Measurements from ENCODE around the gene SPEM1. TPM values are rescaled to one million over a fixed set of nuclear protein-coding genes. Genes with fewer than 3 reads are reported as not detected.
A peak's percentile ranks its signal among the peaks of the same experiment; 100 is the strongest.

Gene SPEM1
- total and polyA plus RNA-seq, 12 donors: not detected

- DNase-seq (no peak), ATAC-seq (peak in 1 of 8 donors; percentile 6)
- Histone ChIP-seq H3K27ac (no peak overlapping the region), H3K4me3 (no peak overlapping the region), H3K27me3 (no peaks in the 10 kb centered on the region), H3K9me3 (no peaks in the 10 kb centered on the region), H3K4me1 (no peaks in the 10 kb centered on the region), H3K36me3 (no peaks in the 10 kb centered on the region)
- intact Hi-C loops (cut with DNase I): no loop called here
- no peak for TF ChIP-seq CTCF (IDR thresholded peaks at IDR 0.05)
- 94% methylated on average over 33 of the region's 33 CpGs for WGBS, 2 donors
Measured at GRCh38 chr17:7426203-7426863, 6.2 kb downstream of the SPEM1 start.

GRCh38 chr17:7426896-7427489, 6.9 kb downstream of the SPEM1 start:
- intact Hi-C loops (cut with DNase I): no loop called here
- no peak overlapping the region for H3K4me3 ChIP-seq
- H3K27me3 ChIP-seq: no peaks in the 10 kb centered on the region
- WGBS, 2 donors: 92 to 93% methylated on average over 29 of the region's 29 CpGs
- no peaks in the 10 kb centered on the region for H3K9me3 ChIP-seq
- no peak for TF ChIP-seq CTCF (IDR thresholded peaks at IDR 0.05)
- H3K4me1 ChIP-seq: no peaks in the 10 kb centered on the region
- no peak for DNase-seq
- peak in 2 of 8 donors; percentile 13 to 18 for ATAC-seq
- H3K36me3 ChIP-seq: no peaks in the 10 kb centered on the region
- H3K27ac ChIP-seq: no peak overlapping the region

GRCh38 chr17:7427549-7427948, 7.4 kb downstream of the SPEM1 start:
- WGBS, 2 donors: 89 to 90% methylated on average over 7 of the region's 7 CpGs
- no peak for TF ChIP-seq CTCF (IDR thresholded peaks at IDR 0.05)
- Histone ChIP-seq H3K4me3 (no peak overlapping the region), H3K36me3 (no peaks in the 10 kb centered on the region), H3K27me3 (no peaks in the 10 kb centered on the region), H3K9me3 (no peaks in the 10 kb centered on the region), H3K4me1 (no peaks in the 10 kb centered on the region), H3K27ac (no peak overlapping the region)
- intact Hi-C loops (cut with DNase I): no loop called here
- no peak for DNase-seq
- ATAC-seq: no peak

DNA sequence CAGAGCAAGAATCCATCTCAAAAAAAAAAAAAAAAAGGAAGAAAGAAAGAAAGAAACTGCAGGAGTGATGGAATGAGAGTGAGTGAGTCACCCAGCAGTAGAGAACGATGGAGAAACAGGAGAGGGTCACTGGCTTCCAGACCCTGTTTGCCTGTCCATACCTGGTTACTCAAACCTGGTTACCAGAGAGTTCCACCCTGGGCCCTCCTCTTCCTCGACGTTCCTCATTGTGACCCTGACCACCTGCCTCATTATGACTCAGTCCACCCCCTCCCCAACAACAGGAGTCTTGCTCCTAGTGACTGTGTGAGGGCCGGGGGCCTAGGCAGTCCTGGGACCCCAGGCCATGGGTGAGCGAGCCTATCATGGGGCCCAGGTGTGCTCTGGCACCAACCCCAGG, 8.4 kb downstream of the SPEM1 start, which contains the start of gene SPEM3:
TSS of gene SPEM3 (plus strand) at position 301 of the 400 bp plus-strand sequence. CDS start at position 347, 46 bp downstream.
- WGBS, 2 donors: 68 to 73% methylated on average over 5 of the region's 5 CpGs
- Histone ChIP-seq H3K27me3 (no peaks in the 10 kb centered on the region), H3K4me3 (no peak within 1 kb of the TSS), H3K36me3 (no peaks in the 10 kb centered on the region), H3K27ac (no peak within 1 kb of the TSS), H3K4me1 (no peaks in the 10 kb centered on the region), H3K9me3 (no peaks in the 10 kb centered on the region)
- intact Hi-C loops (cut with DNase I): no loop called here
- ATAC-seq (no peak), DNase-seq (no peak)
- TF ChIP-seq CTCF (IDR thresholded peaks at IDR 0.05): no peak

All from heart right ventricle (tissue), 16 donors.